A673 (cell line): ENCODE measurements around the gene MYCN. TPM values are rescaled to one million over a fixed set of nuclear protein-coding genes. Genes with fewer than 3 reads are reported as not detected.

Source experiments
- BruUV-seq: library from RNA; stranded (reverse); fragments of 400-500 nt; replicated peaks from 2 replicates; lab custom pipeline; 2021; lab: Mats Ljungman, UMichigan
- CTCF ChIA-PET: fragments of 300-600 bp; sonication (Branson Sonifier 250); formaldehyde crosslinking; loops from one replicate; lab custom pipeline; 2022; ENCODE audit warnings: antibody characterized with exemption; lab: Charles Lee
- POLR2A ChIA-PET: fragments of 300-600 bp; sonication (Branson Sonifier 250); formaldehyde crosslinking; loops from one replicate; lab custom pipeline; 2022; ENCODE audit warnings: antibody characterized with exemption; ENCODE audit not compliant: low non-redundant PET; lab: Charles Lee
- DNase-seq: peaks from one replicate; pipeline ENCODE4 v3.0.0-alpha.2; 2015; ENCODE audit warnings: low spot score
- H3K27ac ChIP-seq: fragments of 200-600 bp; sonication (generic); 2 replicates; pipeline ENCODE4 v1.5.1; 2016; ENCODE audit warnings: mixed run types, low read depth, mild to moderate bottlenecking, mixed read lengths, antibody characterized with exemption, low read length; ENCODE audit not compliant: poor library complexity, severe bottlenecking
- H3K27me3 ChIP-seq: fragments of 200-600 bp; sonication (generic); replicated peaks from 2 replicates; pipeline ENCODE4 v1.6.1; 2017; ENCODE audit warnings: mixed run types, low read depth, mild to moderate bottlenecking, mixed read lengths, antibody characterized with exemption, low read length; ENCODE audit not compliant: insufficient read depth, poor library complexity
- H3K36me3 ChIP-seq: fragments of 200-600 bp; sonication (generic); 2 replicates; pipeline ENCODE4 v1.6.1; 2016; ENCODE audit warnings: mixed run types, mild to moderate bottlenecking, mixed read lengths, antibody characterized with exemption, low read length; ENCODE audit not compliant: insufficient read depth, poor library complexity, severe bottlenecking
- H3K4me1 ChIP-seq: fragments of 200-600 bp; sonication (generic); 2 replicates; pipeline ENCODE4 v1.6.1; 2017; ENCODE audit warnings: mixed run types, mild to moderate bottlenecking, mixed read lengths, antibody characterized with exemption, low read length; ENCODE audit not compliant: insufficient read depth, poor library complexity, severe bottlenecking
- H3K4me3 ChIP-seq: fragments of 200-600 bp; sonication (generic); 2 replicates; pipeline ENCODE4 v1.5.1; 2016; ENCODE audit warnings: low read depth, mixed run types, mild to moderate bottlenecking, mixed read lengths, low read length; ENCODE audit not compliant: poor library complexity, severe bottlenecking
- H3K9me3 ChIP-seq: fragments of 200-600 bp; sonication (generic); 2 replicates; pipeline ENCODE4 v1.6.1; 2016; ENCODE audit warnings: mixed run types, low read depth, mild to moderate bottlenecking, mixed read lengths, antibody characterized with exemption, low read length; ENCODE audit not compliant: poor library complexity, severe bottlenecking
- CTCF ChIP-seq: fragments of 300-800, 200-600 bp; sonication (generic); conservative IDR thresholded peaks from 2 replicates; pipeline ENCODE4 v1.5.1; 2017; ENCODE audit warnings: low read depth, mild to moderate bottlenecking, antibody characterized with exemption, low read length, moderate library complexity, mixed read lengths
- EZH2 ChIP-seq: fragments of 200-600 bp; sonication (generic); IDR thresholded peaks from 2 replicates; pipeline ENCODE4 v1.6.1; 2017; ENCODE audit warnings: borderline replicate concordance, low read depth, mild to moderate bottlenecking, mixed read lengths, antibody characterized with exemption, low read length; ENCODE audit not compliant: poor library complexity, severe bottlenecking
- intact Hi-C: fragments of 100-400 bp; cut with micrococcal nuclease; formaldehyde crosslinking; loops from one replicate; pipeline ENCODE4 v1.10.0; 2022; ENCODE audit not compliant: unreplicated experiment
- total RNA-seq: library from RNA; stranded (reverse); gene quantifications from 2 replicates; pipeline ENCODE4 v1.2.3, GENCODE V29; 2021

The MYCN gene
- total RNA-seq, 1 experiment from 2014 or later = 2.8 TPM

- intact Hi-C loops = loop anchor here (5.0 to 10.0 kb wide), 5 partner anchors 280 to 813 kb away; no protein-coding TSS in a partner anchor
- H3K27ac ChIP-seq = peak overlapping the region; percentile 17
Observed at GRCh38 chr2:15944325-15945017, 4.1 kb downstream of the MYCN start.

GRCh38 chr2:15945909-15946705 is 5.8 kb downstream of the MYCN start:
- peaks cover 10% of the 10 kb centered on the region for H3K36me3 ChIP-seq
- peaks cover 19% of the 10 kb centered on the region for H3K4me1 ChIP-seq
- no peaks in the 10 kb centered on the region for H3K9me3 ChIP-seq
- DNase-seq = no peak
- H3K4me3 ChIP-seq = no peak overlapping the region
- POLR2A ChIA-PET = no interaction called here
- H3K27ac ChIP-seq = no peak overlapping the region
- no peaks in the 10 kb centered on the region for H3K27me3 ChIP-seq
- TF ChIP-seq EZH2 (no peak), CTCF (no peak)
- BruUV-seq = no TSS peak
- intact Hi-C loops = loop anchor here (10.0 kb wide), 1 partner anchor 279 kb away; no protein-coding TSS in a partner anchor
- CTCF ChIA-PET = no interaction called here

More at GRCh38 chr2:15944325-15945017, 4.1 kb downstream of the MYCN start:
- peaks cover 10% of the 10 kb centered on the region for H3K36me3 ChIP-seq
- POLR2A ChIA-PET = no interaction called here
- H3K9me3 ChIP-seq = no peaks in the 10 kb centered on the region
- TF ChIP-seq EZH2 (no peak), CTCF (no peak)
- peaks cover 19% of the 10 kb centered on the region for H3K4me1 ChIP-seq
- peak overlapping the region; percentile 60 for H3K4me3 ChIP-seq
- H3K27me3 ChIP-seq = no peaks in the 10 kb centered on the region
- DNase-seq = no peak
- CTCF ChIA-PET = no interaction called here
- BruUV-seq = TSS peak; percentile 29

GRCh38 chr2:15946983-15947382 is 6.6 kb downstream of the MYCN start:
- H3K4me3 ChIP-seq = no peak overlapping the region
- CTCF ChIA-PET = no interaction called here
- no peak overlapping the region for H3K27ac ChIP-seq
- H3K4me1 ChIP-seq = peaks cover 19% of the 10 kb centered on the region
- intact Hi-C loops = loop anchor here (10.0 kb wide), 1 partner anchor 278 kb away; no protein-coding TSS in a partner anchor
- POLR2A ChIA-PET = no interaction called here
- no TSS peak for BruUV-seq
- no peaks in the 10 kb centered on the region for H3K9me3 ChIP-seq
- H3K36me3 ChIP-seq = peaks cover 10% of the 10 kb centered on the region
- TF ChIP-seq EZH2 = no peak
- TF ChIP-seq CTCF = no peak
- DNase-seq = no peak
- no peaks in the 10 kb centered on the region for H3K27me3 ChIP-seq
